ENCODE results near the gene DNLZ.
"Not testable (repeated sequence)": the region's sequence is repeated elsewhere in the genome, so short reads cannot be mapped to it uniquely, and the experiment has no call there.

DNLZ gene

GRCh38 chr9:136358016-136358415, 5.5 kb downstream of the DNLZ start:
- DNase-seq = no peak

GRCh38 chr9:136357202-136357725, 6.3 kb downstream of the DNLZ start:
- DNase-seq = no peak

- no peak for DNase-seq
Measured at GRCh38 chr9:136355616-136356557, 7.7 kb downstream of the DNLZ start.

GRCh38 chr9:136354592-136355085, 8.9 kb downstream of the DNLZ start:
- no peak for DNase-seq

GRCh38 chr9:136353757-136354488, 9.6 kb downstream of the DNLZ start:
- DNase-seq = no peak

- DNase-seq = no peak
Measured at GRCh38 chr9:136353088-136353487, 10.5 kb downstream of the DNLZ start.

GRCh38 chr9:136352682-136353081, 10.9 kb downstream of the DNLZ start:
- no peak for DNase-seq

GRCh38 chr9:136351868-136352267, 11.7 kb downstream of the DNLZ start:
- not testable (repeated sequence) for DNase-seq

- DNase-seq = no peak
Measured at GRCh38 chr9:136351252-136351800, 12.2 kb downstream of the DNLZ start.

GRCh38 chr9:136349546-136349945, 14.0 kb downstream of the DNLZ start:
- no peak for DNase-seq

- DNase-seq = no peak
Measured at GRCh38 chr9:136348691-136349090, 14.9 kb downstream of the DNLZ start.

- DNase-seq = no peak
Measured at GRCh38 chr9:136347472-136348256, 15.9 kb downstream of the DNLZ start.

GRCh38 chr9:136346927-136347465, 16.5 kb downstream of the DNLZ start:
- DNase-seq = no peak

GRCh38 chr9:136346157-136346481, 17.4 kb downstream of the DNLZ start:
- DNase-seq = no peak

GRCh38 chr9:136345281-136346156, 18.0 kb downstream of the DNLZ start:
- DNase-seq = no peak

- no peak for DNase-seq
Measured at GRCh38 chr9:136344544-136345280, 18.8 kb downstream of the DNLZ start.

- no peak for DNase-seq
Measured at GRCh38 chr9:136343884-136344269, 19.7 kb downstream of the DNLZ start.

GRCh38 chr9:136343121-136343883, 20.2 kb downstream of the DNLZ start:
- no peak for DNase-seq

All from cortex of kidney (tissue), 1 donor.